HUES48 (cell line): ENCODE data around the gene ANKRD18B.
"Not testable (repeated sequence)": the region's sequence is repeated elsewhere in the genome, so short reads cannot be mapped to it uniquely, and the experiment has no call there.

Experiments
- H3K27ac ChIP-seq: one replicate; pipeline ENCODE4 v1.7.0; 2013; ENCODE audit warnings: low read depth, low read length, inconsistent platforms
- H3K27me3 ChIP-seq: 2 replicates; pipeline ENCODE4 v1.6.1; 2013; ENCODE audit warnings: mild to moderate bottlenecking, low read length; ENCODE audit not compliant: control insufficient read depth, insufficient read depth
- H3K36me3 ChIP-seq: 2 replicates; pipeline ENCODE4 v1.6.1; 2013; ENCODE audit warnings: low read length; ENCODE audit not compliant: control insufficient read depth, insufficient read depth
- H3K4me1 ChIP-seq: 2 replicates; pipeline ENCODE4 v1.6.1; 2013; ENCODE audit warnings: mild to moderate bottlenecking, low read length; ENCODE audit not compliant: control insufficient read depth, insufficient read depth
- H3K4me3 ChIP-seq: 2 replicates; pipeline ENCODE4 v1.5.1; 2013; ENCODE audit warnings: mild to moderate bottlenecking, low read depth, low read length
- H3K9ac ChIP-seq: 2 replicates; pipeline ENCODE4 v1.6.1; 2013; ENCODE audit warnings: mild to moderate bottlenecking, low read depth, low read length, moderate library complexity
- H3K9me3 ChIP-seq: 2 replicates; pipeline ENCODE4 v1.6.1; 2013; ENCODE audit warnings: low read length; ENCODE audit not compliant: control insufficient read depth, insufficient read depth

The ANKRD18B gene

DNA sequence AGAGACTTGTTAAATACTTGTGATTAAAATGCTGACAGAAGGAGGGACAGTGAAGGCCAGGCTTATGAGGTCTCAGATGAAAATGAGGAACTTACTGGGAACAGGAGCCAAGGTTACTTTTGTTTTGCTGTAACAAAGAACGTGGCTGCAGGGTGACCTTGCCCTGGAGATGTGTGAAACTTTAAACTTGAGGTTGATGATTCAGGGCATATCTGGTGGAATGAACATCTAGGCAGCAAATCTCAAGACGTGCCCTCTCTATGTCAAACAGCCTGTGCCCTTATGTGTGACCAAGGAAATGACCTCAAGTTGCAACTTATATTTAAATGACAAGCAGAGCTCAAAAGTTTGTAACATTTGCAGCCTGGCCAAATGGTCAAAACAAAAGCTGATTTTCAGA, 58.6 kb downstream of the ANKRD18B start:
- H3K27ac ChIP-seq, H3K9me3 ChIP-seq: not testable (repeated sequence)

DNA sequence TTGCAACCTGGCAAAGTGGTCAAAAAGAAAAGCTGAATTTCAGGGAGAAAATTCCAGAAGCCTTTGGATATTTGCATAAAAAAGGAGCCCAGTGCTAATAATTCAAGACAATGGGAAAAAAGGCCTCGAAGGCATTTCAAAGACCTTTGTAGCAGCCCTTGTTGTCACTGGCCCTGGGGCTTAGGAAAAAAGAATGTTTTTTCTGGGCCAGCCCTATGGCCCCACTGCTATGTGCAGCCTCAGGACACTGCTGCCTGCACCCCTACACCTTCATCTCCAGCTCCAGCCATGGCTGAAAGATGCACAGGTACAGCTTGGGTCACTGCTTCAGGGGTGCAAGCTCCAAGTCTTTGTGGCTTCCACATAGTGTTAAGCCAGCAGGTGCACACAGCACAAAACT, 62.1 kb downstream of the ANKRD18B start:
- H3K9ac ChIP-seq, H3K27ac ChIP-seq, H3K4me1 ChIP-seq, H3K9me3 ChIP-seq, H3K36me3 ChIP-seq, H3K27me3 ChIP-seq, H3K4me3 ChIP-seq: not testable (repeated sequence)

More for the DNA sequence above, 58.6 kb downstream of the ANKRD18B start:
- H3K9ac ChIP-seq, H3K36me3 ChIP-seq, H3K4me1 ChIP-seq, H3K4me3 ChIP-seq, H3K27me3 ChIP-seq: not testable (repeated sequence)

DNA sequence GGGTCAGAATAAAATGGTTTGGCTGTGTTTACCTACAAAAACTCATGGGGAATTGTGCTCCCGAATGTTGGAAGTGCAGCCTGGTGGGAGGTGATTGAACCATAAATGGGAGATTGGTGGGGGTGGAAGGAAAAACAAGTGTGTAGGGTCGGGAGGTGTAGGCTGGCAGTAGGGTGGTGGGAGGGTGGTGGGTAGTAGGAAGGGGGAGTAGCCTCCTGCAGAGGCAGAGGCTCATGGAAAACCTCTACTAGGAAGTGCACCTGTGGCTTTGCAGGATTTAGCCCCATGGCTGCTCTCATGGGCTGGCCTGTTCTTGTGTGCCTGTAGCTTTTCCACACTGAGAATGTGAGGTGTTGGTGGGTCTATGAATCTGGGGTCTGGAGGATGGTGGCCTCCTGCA, 63.7 kb downstream of the ANKRD18B start:
- H3K9me3 ChIP-seq, H3K27me3 ChIP-seq, H3K4me1 ChIP-seq, H3K9ac ChIP-seq, H3K4me3 ChIP-seq, H3K36me3 ChIP-seq, H3K27ac ChIP-seq: not testable (repeated sequence)

DNA sequence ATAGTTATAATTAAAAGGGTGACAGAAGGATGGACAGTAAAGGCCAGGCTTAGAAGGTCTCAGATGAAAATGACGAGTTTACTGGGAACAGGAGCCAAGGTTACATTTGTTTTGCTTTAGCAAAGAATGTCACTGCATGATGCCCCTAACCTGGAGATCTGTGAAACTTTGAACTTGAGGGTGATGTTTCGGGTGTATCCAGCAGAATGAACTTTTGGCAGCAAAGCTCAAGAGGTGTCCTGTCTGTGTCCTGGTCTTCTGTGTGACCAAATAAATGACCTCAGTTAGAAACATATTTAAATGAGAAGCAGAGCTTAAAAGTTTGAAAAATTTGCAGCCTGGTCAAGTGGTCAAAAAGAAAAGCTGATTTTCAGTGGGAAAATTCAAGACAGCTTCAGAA, 64.8 kb downstream of the ANKRD18B start:
- H3K36me3 ChIP-seq, H3K9ac ChIP-seq, H3K27me3 ChIP-seq, H3K9me3 ChIP-seq, H3K4me1 ChIP-seq, H3K27ac ChIP-seq, H3K4me3 ChIP-seq: not testable (repeated sequence)

DNA sequence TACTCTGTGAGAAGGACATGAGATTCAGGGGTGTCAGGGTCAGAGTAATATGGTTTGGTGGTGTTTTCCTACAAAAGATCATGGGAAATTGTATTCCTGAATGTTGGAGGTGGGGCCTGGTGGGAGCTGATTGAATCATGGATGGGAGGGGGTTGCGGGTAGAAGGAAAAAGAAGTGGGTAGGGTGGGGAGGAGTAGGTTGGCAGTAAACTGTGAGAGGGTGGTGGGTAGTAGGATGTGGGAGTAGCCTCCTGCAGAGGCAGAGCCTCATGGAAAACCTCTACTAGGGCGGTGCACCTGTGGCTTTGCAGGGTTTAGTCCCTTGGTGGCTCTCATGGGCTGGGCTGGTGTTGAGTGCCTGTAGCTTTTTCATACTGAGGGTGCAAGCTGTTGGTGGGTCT, 66.8 kb downstream of the ANKRD18B start:
- H3K27ac ChIP-seq, H3K4me1 ChIP-seq, H3K36me3 ChIP-seq, H3K27me3 ChIP-seq, H3K9ac ChIP-seq, H3K9me3 ChIP-seq, H3K4me3 ChIP-seq: not testable (repeated sequence)

DNA sequence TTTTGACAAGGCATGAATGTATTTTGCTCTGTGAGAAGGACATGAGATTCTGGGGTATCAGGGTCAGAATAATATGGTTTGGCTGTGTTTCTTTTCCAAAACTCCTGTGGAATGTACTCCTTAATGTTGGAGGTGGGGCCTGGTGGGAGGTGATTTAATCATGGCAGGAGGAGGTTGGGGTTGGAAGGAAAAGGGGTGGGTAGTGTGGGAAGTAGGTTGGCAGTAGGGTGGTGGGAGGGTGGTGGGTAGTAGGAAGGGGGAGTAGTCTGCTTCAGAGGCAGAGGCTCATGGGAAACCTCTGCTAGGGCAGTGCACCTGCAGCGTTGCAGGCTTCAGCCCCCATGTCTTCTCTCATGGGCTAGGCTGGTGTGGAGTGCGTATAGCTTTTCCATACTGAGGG, 72.9 kb downstream of the ANKRD18B start:
- H3K4me3 ChIP-seq, H3K27ac ChIP-seq, H3K27me3 ChIP-seq, H3K36me3 ChIP-seq, H3K9ac ChIP-seq, H3K9me3 ChIP-seq, H3K4me1 ChIP-seq: not testable (repeated sequence)

DNA sequence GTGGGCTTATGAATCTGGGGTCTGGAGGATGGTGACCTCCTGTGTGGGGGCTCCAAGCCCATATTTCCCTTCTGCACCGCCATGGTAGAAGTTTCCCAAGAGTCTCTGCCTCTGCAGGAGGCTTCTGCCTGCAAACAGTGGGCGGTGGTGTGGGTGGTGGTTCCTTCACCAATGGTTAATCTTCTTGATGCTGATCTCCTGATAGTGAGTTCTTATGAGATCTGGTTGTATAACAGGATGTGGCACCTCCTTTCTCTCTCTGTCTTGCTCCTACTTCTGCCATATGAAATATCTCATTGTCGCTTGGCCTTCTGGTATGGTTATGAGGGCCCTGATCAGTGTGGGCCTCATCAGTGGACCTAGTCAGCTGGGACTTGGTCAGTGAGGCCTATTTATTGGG, 73.3 kb downstream of the ANKRD18B start:
- not testable (repeated sequence) for H3K36me3 ChIP-seq, H3K4me3 ChIP-seq, H3K27me3 ChIP-seq, H3K9me3 ChIP-seq, H3K27ac ChIP-seq, H3K9ac ChIP-seq, H3K4me1 ChIP-seq

DNA sequence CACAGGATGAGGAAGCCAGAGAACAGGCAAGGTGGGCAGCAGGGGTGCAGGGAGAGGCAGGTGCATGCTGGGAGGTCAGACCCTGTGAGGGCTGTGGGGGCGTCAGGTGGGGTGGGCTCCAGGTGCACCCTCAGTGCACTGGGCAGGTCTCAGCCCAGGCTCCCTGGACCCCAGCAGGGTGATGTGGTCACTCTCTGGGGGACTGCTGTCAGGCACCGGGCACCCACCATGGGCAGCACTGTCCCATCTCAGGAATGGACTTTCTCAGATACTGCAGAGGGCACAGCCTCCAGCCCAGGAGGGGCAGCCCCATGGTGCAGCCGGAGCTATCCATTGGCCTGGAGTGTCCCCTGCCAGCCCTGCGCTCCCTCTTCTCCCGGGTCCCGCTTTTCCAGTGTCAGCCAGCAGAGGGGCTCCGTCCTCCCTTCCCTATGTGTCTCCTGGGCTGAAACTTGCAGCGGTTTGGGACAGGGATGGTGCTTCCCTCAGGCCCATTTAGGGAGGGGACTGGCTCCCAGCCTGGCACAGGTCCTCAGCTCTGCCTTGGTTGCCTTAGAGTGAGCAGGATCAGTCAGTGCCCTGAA, 74.8 kb downstream of the ANKRD18B start:
- not testable (repeated sequence) for H3K4me1 ChIP-seq, H3K27ac ChIP-seq, H3K4me3 ChIP-seq, H3K9me3 ChIP-seq, H3K27me3 ChIP-seq, H3K9ac ChIP-seq, H3K36me3 ChIP-seq

DNA sequence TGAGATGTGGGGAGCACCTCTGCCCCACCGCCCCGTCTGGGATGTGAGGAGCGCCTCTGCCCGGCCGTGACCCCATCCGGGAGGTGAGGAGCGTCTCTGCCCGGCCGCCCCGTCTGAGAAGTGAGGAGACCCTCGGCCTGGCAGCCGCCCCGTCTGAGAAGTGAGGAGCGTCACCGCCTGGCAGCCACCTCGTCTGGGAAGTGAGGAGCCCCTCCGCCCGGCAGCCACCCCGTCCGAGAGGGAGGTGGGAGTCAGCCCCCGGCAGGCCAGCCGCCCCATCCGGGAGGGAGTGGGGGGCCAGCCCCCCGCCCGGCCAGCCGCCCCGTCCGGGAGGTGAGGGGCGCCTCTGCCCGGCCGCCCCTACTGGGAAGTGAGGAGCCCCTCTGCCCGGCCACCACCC, 76.9 kb downstream of the ANKRD18B start:
- not testable (repeated sequence) for H3K9me3 ChIP-seq, H3K27me3 ChIP-seq, H3K4me3 ChIP-seq, H3K36me3 ChIP-seq, H3K9ac ChIP-seq, H3K27ac ChIP-seq, H3K4me1 ChIP-seq

DNA sequence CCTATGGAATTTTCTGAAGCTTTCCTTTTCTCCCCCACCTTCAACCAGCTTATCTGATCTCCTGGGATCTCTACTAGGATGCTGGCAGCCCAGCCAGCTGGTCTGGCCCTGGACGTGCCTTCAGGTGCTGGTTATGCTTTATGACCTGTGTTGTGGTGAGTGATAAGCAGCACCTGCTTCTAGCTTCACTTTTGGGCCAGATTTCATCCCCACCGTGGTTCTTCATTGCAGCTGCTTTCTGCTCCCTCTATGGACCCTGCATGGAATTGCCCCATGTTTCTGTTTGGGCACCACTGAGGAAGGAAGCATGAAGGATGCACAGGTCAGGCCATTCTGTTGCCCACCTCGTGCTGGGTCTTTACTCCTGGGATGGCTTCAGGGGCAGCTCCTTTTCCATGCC, 80.2 kb downstream of the ANKRD18B start:
- H3K27ac ChIP-seq, H3K9ac ChIP-seq: not testable (repeated sequence)

DNA sequence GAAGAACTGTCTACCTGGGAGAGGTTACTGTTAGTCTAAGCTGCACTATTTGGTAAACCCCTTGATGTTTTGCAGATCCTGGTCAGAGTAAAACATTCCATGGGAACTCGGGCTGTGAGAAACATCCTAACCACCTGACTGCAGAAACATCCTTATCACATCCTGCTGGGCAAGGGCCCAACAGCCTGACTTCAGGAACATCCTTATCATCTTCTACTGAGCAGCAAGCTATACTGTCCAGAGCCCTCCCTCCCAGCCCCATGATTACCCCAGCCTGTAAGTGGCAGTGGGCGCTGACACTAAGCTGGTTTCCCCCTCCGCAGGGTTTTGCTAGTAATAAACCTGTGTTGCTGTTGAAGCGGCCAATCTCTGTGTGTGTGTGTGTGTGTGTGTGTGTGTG, 80.9 kb downstream of the ANKRD18B start:
- H3K4me1 ChIP-seq, H3K36me3 ChIP-seq, H3K27me3 ChIP-seq, H3K27ac ChIP-seq, H3K4me3 ChIP-seq, H3K9ac ChIP-seq, H3K9me3 ChIP-seq: not testable (repeated sequence)

More for the DNA sequence above, 80.2 kb downstream of the ANKRD18B start:
- not testable (repeated sequence) for H3K4me3 ChIP-seq, H3K36me3 ChIP-seq, H3K9me3 ChIP-seq, H3K4me1 ChIP-seq, H3K27me3 ChIP-seq

DNA sequence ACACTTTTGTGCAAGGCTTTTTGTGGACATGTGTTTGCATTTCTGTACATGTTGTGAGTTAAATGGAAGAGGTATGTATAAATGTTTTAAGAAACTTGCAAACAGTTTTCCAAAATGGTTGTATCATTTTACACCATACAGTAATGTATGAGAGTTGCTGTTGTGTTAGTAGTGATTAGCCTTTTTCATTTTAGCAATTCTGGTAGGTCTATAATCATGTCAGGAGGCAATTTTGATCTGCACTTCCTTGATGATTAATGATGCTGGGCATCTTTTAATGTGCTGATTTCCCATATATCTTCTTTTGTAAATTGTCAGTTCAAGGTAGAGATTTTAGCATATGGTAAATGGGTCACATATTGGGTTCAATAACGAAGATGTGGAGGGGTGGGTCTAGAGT, 87.3 kb downstream of the ANKRD18B start:
- H3K4me1 ChIP-seq: no peaks in the 10 kb centered on the region
- no peak overlapping the region for H3K27ac ChIP-seq
- H3K27me3 ChIP-seq: no peaks in the 10 kb centered on the region
- no peak overlapping the region for H3K4me3 ChIP-seq
- no peak overlapping the region for H3K9ac ChIP-seq
- no peaks in the 10 kb centered on the region for H3K9me3 ChIP-seq
- no peaks in the 10 kb centered on the region for H3K36me3 ChIP-seq
